NCI-H1105 treated with DMSO at 0.1 percent for 48 hours (cell line): Measurements from ENCODE around the gene PLCB2.

ENCODE experiments used
- DNase-seq: peaks from one replicate; lab custom pipeline; 2025; lab: John Stamatoyannopoulos, UW

The PLCB2 gene

DNA sequence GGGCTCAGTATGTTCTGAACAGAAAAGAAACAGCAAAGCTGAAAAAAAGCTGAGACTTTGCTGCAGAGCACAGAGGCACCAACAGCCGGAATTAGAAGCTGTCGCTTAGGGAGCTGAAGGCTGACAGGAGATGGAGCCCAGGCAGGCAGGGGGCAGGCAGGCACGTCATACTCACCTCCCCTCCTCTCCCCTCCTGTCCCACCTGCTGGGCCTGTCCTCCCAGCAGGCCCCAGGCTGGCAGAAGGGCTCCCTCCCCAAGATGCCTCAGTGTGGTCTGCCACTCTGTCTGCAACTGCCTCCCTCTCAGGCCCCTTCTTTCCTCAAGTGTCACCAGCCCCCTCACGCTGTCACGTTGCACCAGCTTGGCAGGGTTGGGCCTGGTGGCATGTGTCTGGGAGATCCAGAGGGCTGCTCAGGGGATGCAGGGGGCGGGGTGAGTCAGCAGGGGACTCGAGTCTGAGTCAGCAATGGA, 21.6 kb downstream of the PLCB2 start:
- DNase-seq, result no peak

DNA sequence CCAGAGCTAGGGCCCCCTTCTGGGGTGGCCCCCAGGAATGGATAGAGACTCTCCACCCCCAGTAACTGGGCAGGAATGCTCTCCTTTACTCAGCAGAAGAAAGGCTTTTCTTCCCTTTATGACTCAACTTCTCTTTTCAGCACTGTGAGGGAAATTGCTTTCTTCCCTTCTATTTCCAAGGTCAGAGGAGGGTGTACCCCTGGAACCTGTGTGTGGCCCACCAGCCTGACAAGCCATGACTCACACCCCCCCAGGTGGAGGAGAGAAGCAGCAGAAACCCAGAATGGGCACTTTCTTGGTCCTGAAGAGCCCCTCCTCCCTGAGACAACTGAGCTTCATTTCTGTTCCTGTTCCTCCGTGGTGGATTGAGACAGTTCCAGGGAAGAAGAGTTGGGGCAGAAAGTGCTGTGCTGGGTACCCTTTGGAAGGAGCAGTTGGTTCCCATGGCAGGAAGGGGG, 22.2 kb downstream of the PLCB2 start:
- DNase-seq, result no peak

DNA sequence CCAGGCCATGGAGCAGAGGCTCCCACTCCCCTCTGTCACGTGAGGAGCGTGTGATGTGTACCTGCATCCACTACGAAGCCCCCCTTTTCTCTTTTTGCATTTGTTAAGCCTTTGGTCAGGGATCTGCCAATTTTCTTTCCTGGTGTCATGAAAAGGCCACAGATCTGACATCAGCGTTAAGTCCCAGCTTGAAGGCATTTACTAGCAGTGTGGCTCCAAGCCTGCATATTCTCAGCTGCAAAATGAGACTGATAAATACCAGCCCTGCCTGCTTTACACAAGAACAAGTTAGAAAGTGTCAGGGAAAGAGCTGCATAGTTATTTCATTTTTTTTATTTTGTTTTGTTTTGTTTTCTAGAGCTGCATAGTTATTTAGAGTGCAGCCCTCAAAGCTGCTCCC, 22.6 kb downstream of the PLCB2 start:
- DNase-seq, result no peak

DNA sequence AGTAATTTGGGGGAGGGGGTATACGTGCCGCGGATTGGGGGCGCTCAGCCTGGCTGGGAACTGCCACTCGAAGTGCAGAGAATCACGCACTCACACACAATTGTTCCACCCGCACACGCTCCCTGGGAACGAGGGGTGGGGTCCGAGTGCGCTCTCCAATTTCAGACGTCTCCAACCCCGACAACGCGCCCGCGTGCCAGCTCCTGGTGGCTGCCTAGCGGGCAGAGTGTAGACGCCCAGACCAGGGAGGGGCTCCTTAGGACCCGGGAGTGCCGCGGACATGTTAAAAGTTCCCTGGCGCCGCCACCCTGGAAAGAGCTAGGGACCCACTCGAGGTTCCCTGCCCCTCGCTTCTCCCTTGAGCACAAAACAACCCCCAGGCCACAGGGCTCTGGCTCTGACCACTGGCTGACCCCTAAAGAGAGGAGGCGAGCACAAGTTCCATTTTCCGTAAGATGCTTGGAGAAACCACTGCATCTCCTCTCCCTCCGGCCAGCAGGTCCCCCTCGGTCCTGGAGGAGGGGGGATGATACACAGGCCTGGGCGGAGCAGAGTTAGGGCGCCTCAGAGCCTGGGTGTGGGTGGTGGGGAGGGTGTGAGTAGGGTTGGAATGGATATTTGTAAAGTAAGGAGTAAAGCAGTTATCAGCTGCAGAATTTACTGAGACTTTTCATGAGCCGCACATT, 24.0 kb downstream of the PLCB2 start:
- no peak for DNase-seq

DNA sequence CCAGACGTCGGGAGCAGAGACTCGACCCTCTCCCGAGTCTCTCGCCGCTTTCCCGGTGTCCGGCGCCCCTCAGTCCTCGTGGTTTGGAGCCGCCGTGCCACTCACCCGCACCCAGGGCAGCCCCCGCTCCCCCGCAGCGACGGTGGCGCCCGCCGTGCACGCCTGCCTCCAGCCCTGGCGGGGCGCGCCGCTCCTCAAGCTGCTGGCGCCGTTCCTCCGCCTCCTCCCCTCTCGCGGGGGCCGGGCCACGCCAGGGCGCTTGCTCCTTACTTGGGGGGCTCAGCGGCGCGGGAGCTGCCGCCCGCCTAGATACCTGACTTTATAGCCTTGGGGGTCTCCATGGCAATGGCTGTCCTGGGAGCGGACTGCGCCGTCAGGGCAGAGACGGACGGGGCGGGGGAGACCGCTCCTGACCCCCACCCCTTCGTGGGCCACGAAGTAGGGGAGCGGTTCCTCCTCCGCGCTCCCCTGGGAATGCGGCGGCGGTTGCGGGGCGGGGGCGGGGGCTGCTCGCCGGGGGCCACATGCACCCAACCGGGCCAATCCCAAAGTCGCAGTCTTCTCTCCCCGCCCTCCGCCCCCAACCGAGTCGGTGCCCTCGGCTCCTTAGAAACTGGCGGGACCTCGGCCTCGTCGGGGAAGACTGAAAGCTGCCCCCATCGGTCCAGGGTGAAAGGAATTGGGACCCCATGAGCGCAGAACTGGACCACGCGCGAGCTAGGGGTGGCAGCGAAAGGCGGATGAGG, 24.7 kb downstream of the PLCB2 start, which contains the start of gene ANKRD63:
Gene ANKRD63 (minus strand): TSS at position 196 of the 746 bp plus-strand sequence. CDS start 478 bp downstream, outside the sequence.
- peak; percentile 13 for DNase-seq

DNA sequence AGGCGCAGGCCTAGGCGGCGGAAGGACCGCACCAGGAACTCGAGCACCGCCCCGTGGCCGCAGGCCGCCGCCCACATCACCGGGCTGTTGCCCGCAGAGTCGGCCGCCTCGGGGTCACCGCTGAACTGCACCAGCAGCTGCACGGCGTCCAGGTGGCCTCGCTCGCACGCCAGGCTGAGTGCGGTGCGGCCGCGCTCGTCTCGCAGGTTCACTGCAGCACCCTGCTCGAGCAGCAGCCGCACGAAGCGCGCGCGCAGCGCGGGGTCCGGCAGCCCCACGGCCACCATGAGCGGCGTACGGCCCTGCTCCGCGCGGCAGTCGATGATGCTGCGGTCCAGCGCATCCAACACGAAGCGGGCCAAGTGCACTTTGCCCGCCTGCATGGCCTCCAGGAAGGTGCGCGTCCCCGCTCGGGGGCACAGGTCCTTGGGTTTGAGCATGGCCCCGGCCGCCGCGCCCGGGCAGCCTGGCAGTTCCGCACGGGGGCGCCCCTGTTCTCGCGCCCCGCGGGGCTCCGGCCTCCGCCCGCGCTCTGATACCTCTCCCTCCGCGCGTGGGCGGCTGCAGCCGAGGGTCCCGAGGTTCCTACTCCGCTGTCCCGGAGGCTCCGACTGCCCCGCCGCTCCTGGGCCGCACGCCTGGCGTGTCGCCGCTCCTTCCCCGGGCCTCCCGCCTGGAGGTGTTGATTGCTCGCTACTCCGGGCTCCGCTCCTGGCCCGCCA, 25.4 kb downstream of the PLCB2 start:
- peak; percentile 13 for DNase-seq

DNA sequence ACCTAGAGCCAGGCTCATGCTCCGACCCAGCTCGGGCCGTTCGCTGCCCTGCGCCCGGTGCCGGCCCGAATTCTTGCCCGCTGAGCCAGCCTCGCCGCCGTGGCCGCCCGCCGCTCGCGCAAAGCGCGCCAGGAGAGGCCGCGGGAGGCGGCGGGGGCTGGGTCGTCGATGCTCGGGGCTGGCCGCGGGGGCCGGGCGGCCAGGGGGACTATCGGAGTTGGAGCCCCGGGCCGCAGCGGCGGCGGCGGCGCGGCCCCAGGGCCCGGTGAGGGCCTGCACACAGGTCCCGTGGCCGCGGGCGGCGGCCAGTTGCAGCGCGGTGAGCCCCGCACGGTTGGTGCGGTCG, 26.0 kb downstream of the PLCB2 start:
- DNase-seq, result no peak

DNA sequence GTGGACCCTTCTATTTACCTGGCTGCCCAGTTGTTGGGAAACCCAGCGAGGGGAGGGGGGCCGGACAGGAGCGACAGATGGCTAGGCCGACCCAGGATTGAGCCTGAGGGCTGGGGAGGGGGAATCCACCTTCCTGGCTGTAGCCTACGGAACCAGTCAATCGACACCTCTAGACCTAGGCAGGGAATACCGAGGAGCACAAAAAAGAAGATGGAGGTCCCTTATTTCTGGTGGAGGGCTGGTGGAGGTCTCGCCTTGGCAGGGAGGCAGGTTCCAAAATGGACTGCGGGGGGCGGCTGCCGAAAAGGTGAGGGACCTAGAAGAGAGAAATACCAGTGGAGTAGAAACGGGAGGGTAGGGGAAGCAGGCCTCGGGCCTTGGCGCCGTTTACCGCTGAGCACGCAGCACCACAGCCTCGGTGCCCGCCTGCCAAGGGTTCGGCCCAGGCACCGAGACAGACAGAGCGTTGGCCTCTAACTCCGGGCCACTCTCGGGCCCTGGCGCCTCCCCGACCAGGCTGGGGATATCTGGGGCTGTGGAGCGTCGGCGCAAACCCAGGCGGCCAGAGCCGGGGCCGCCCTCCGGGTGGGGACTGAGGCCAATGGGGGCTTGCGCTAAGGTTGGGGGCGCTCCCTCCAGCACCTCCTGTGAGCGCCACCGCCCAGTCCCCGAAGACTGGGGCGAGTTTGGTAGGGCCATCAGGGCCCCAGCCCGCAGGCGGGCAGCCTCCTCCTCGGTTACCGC, 26.5 kb downstream of the PLCB2 start:
- DNase-seq, result no peak

DNA sequence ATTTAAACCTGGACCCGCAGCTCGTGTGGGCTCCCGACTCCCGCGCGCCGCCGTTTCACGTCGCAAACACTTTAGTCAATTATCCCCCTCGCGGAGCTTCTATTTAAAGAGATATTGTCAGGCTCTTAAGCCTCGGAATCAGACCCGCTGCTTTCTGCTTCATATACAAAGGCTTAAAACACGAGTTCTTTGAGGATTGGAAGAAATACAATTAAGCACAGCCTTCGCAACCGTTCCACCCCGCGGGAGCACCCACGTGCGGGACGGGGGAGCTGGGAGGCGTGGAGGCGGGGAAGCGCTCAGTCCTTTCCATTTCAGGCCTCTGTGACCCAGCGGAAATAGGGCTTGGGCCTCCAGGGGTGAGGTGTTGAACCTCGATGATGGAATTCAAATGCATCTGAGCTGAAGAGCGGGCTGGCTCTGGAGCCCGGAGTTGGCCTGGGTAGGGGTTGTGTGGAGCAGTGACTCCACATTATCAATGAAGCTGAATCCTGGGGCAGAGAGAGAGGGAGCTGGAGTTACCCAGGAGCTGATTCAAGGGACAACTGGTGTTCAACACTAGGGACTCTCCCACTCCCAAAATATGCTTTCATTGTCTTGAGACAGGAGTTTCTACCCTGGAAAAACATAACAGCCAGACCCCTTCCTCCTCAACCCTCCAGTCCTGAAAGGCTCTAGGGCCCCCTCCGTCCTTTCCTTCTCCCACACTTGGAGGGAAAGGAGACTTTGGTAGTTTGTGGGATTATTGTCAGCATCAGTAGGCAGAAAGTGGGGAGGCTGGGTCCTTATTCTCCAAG, 27.3 kb downstream of the PLCB2 start:
- no peak for DNase-seq

DNA sequence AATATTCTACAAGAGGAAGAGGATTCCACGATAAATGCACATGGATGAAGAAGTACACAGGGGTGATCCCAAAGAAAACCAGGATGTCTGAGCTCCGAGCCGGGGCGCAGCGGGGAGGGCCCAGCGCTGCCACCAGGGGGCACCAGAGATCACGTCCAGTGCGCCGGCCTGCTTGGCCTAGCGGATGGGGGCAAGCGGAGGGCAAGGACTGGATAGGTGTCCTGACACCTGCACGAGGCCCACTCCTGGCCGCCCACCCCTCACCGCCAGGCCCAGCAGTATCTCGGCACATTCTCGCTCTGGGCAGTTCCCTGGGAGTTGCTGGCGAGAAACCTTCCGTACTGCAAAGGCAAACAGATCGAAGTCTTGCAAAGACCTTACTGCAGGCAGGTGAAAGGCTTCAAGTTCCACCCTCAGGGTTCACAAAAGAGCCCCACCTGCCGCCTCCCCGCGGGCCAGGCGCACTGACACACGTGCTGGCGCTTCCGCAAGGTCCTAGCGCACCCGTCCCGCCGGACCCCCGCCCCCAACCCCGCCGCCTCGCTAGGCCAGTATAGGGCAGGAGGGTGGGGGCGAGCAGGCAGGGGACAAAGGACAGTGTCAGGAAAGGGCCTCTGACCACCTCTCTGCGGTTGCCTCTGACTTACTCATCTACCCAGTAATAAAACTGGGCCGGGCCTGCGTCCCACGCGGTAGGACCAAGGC, 28.1 kb downstream of the PLCB2 start:
- peak; percentile 7 for DNase-seq

DNA sequence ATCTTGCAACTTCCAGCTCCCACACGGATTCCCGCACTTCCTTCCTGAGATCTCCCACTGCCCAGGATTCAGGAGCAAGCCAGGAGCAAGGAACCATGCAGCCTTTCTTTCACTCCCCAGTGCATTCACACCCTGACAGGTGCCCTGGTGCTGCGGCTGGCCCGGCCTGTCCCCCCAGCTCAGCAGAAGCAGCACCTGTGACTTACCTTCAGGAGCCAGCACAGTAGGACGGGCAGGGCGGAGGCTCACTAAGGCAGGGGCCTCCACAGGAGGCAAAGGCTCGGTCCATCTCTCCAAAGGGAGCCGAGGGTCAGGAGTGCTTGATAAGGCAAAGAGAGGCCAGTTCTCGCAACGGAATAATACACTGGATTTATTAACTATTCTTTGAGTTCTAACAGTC, 29.7 kb downstream of the PLCB2 start:
- DNase-seq, result no peak

DNA sequence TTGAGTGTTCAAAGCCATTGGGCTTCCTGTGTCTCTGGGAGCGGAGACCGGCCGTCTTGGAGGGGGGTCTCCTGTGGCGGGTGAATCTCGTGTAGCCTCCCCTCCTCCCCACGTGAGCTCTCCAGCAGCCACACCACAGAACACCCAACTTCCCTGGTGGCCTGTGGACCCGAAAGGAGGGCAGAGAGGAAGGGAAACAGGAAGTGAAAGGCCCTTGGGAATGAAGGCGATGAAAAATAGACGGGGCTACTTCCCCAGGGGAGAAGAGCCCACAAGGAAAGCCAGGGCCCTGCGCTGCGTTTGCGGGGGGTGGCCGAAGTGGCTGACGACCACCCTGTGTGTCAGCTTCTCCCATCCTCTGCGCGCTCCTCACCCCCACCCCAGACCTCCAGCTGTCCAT, 30.3 kb downstream of the PLCB2 start:
- DNase-seq, result no peak

DNA sequence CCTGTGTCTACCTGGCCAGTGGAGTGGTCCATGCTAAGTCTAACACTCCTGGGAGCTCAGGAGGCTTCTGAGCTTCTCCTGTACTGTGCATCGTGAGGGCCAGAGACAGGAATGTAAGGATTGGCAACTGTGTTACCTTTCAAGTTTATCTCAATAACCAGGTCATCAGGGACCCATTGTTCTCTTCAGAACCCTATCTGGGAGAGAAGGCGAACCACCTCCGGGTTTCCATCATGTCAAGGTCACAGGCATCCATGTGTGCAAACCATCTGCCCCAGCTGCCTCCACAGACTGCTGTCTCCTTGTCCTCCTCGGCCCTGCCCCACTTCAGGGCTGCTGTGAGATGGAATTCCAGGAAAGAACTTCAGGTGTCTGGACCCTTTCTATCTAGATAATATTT, 30.8 kb downstream of the PLCB2 start:
- DNase-seq, result no peak

DNA sequence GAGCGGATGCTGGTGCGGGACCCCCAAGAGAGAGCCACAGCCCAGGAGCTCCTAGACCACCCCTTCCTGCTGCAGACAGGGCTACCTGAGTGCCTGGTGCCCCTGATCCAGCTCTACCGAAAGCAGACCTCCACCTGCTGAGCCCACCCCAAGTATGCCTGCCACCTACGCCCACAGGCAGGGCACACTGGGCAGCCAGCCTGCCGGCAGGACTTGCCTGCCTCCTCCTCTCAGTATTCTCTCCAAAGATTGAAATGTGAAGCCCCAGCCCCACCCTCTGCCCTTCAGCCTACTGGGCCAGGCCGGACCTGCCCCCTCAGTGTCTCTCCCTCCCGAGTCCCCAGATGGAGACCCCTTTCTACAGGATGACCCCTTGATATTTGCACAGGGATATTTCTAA, 31.8 kb downstream of the PLCB2 start:
- DNase-seq, result no peak

DNA sequence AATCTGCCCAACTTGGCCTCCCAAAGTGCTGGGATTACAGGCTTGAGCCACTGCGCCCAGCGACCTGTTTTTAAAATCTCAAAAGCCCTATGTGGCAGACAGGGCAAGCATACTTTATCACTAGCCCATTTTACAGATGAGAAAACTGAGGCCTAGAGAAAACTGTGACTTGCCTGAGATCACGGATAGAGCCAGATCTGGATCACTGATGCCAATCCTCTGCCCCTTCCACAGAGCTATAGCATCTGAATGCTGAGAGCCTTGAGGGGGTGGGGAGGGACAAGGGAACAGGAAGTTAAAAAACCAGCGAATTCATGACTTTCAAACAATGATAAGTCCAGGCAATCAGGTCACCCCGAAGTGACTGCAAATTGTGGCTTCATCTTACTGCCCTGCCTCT, 32.2 kb downstream of the PLCB2 start:
- DNase-seq, result no peak

DNA sequence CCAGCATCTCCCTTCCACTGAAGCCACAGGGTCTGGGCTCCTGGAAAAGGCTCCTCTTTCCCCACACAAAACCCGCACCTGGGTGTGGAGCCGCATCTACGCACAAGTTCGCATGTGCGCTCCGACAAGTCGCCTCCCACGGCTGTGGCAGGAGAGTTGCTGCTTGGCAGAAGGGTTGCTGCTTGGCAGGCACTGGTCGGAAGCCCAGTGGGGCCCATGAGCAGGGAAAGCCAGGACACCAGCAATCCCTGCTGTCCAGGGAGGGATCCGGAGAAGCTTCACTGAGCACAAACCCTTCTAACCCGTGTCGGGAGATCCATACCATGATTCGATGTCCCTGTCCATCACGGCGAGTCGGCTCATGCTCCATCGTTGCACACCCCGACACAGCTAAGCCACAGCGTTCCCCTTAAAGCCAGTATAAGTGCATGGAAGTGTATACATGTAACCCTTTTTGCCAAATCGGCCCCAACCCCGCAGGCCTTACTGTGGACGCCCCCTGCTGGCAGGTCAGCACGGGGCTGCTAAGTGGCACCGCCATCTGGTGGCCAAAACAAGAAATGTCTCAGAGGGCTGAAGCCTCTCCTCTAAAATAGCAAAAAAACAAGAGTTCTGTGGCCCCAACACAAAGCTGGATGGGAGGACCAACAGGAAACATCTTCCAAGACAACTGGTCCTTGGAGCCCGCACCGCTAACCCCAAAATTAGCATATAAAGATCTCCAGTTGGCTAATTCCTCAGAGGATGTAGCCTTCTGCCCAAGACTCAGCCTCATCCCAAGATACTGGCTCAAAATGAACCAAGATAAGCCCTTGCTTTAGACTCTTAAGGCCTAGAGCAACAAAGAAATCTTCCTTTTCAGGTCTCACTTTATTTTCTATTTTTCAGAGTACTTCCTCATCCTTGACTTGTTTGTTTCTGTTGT, 33.1 kb downstream of the PLCB2 start:
- peak; percentile 53 for DNase-seq

DNA sequence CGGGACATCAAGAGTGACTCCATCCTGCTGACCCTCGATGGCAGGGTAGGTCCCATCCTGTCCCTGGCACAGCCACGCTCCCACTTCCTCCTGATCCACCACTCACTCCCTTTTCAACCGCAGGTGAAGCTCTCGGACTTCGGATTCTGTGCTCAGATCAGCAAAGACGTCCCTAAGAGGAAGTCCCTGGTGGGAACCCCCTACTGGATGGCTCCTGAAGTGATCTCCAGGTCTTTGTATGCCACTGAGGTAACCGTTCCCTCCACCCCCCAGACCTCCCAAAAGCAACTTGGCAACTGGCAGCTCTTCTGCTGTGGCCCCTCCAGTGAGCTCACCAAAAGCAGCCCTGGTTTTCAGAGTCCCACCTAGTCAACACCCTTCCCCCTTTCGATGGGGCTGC, 34.3 kb downstream of the PLCB2 start:
- no peak for DNase-seq

DNA sequence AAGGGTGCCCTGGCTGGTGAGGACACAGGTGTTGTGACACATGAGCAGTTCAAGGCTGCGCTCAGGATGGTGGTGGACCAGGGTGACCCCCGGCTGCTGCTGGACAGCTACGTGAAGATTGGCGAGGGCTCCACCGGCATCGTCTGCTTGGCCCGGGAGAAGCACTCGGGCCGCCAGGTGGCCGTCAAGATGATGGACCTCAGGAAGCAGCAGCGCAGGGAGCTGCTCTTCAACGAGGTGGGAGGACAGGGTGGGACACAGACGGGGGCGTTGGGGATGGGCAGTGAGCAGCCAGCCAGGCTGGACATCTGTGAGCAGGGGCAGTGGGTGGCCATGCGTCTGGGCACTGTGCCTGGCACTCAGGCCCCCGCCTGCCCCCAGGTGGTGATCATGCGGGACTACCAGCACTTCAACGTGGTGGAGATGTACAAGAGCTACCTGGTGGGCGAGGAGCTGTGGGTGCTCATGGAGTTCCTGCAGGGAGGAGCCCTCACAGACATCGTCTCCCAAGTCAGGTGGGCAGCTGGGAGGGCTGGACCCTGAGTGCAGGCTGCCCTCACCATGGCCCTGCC, 35.2 kb downstream of the PLCB2 start:
- DNase-seq, result no peak
